ENCODE measurements around the gene MPDU1. TPM values are rescaled to one million over a fixed set of nuclear protein-coding genes. Genes with fewer than 3 reads are reported as not detected.
A peak's percentile ranks its signal among the peaks of the same experiment; 100 is the strongest.
"Not testable (repeated sequence)": the region's sequence is repeated elsewhere in the genome, so short reads cannot be mapped to it uniquely, and the experiment has no call there.

MPDU1 gene
- total RNA-seq, 1 donor from 2014 or later: 85.9 TPM

GRCh38 chr17:7580604-7581575 lies 2.8 kb upstream of the MPDU1 start:
- no peak for DNase-seq (ENCODE audit: low read depth)

- DNase-seq (ENCODE audit: low read depth): no peak
These were observed 1.0 kb upstream of the MPDU1 start for GRCh38 chr17:7582396-7583252.

- DNase-seq (ENCODE audit: low read depth): peak; percentile 23
These were observed 3.2 kb downstream of the MPDU1 start for GRCh38 chr17:7586673-7587419.

DNA sequence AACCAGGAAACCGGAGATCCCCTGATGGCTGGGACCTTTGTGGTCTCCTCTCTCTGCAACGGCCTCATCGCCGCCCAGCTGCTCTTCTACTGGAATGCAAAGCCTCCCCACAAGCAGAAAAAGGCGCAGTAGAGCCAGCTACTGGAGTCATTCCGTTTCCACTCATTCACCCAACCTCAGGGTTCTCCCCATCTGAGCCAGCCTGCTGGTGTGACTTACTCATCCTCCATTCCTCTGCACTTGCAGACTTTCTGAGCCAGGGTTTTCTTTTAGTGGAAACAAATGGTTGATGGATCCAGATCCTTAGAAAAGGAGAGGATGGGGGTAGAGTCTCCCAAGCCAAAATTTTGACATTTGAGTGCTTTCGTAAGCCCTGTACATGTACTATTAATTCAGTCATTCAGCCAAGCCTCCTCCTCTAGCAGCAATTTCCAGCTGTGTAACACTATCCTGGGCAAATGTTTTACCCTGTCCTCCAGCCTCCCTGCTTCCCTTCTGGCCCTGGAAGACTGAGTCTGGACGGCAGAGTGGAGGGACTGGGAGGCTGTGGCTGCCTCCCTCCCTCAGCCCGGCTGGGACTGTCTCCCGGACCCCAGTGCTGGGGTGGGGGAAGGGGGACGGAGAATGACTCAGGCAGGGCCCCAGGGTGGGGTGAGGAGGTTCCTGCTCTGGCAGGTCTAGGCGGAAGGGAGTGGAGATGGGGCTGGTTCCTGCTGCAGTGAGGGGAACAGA lies 3.9 kb downstream of the MPDU1 start:
- no peak for DNase-seq (ENCODE audit: low read depth)

DNA sequence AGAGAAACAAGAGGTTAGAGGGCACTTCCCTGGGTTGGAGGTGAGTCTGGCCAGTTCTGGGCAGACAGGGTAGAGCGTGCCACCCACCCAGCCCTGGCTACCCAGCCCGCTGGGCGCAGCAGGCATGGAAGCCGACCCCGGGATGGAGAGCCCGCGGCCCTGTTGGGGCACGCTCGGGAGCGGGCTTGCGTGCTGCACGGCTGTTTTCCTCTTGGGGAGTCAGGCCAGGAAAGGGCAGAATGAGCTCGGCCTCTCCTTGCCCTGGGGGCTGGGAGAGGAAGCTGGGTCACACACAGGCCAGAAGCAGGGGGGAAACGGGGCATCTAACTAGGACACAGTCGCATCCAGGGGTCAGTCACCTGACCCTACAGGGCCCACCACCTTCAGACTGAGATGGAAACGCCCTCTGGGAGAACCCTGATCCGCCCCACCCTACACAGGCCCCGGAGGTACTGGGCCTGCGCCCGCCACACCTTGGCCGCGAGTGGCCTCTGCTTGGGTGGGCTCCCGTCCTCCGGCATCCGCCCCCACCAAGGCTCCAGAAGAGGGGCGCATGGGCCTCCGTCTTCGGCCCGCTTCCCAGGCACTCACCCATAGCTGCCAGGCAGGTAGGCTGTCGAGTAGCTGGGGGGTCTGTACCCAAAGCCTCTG lies 5.0 kb downstream of the MPDU1 start:
- no peak for DNase-seq (ENCODE audit: low read depth)

- DNase-seq (ENCODE audit: low read depth): peak; percentile 59
These were observed 5.7 kb downstream of the MPDU1 start for GRCh38 chr17:7589204-7589868.

- DNase-seq (ENCODE audit: low read depth): peak; percentile 56
These were observed 6.4 kb downstream of the MPDU1 start, which contains the start of gene SOX15 for GRCh38 chr17:7589891-7590691. Gene SOX15, minus strand, starts transcription at chr17:7590094. Its CDS starts 418 bp downstream, at chr17:7589676.

DNA sequence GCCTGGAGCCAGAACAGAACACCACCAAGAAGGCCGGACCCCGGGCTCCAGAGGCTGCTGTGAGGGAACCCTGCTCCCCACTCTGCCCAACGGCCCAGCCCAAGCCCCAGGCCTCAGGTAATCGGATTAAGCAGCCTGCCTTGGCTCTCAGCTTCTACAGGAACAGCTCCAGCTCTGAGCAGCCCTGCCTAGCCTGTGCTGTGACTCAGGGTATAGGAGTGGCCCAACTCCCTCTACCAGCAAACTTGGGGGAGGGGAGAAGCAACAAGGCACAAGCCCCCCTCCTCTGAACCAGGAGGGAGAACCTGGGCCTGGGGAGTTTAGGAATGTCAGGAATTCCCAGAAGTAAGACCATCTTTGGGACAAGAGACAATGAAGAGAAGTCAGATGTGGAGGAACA lies 7.1 kb downstream of the MPDU1 start:
- DNase-seq (ENCODE audit: low read depth): peak; percentile 62

GRCh38 chr17:7591596-7591995 lies 7.9 kb downstream of the MPDU1 start:
- no peak for DNase-seq (ENCODE audit: low read depth)

- DNase-seq (ENCODE audit: low read depth): no peak
These were observed 8.9 kb downstream of the MPDU1 start for GRCh38 chr17:7592422-7593021.

GRCh38 chr17:7593296-7593695 lies 9.6 kb downstream of the MPDU1 start:
- no peak for DNase-seq (ENCODE audit: low read depth)

DNA sequence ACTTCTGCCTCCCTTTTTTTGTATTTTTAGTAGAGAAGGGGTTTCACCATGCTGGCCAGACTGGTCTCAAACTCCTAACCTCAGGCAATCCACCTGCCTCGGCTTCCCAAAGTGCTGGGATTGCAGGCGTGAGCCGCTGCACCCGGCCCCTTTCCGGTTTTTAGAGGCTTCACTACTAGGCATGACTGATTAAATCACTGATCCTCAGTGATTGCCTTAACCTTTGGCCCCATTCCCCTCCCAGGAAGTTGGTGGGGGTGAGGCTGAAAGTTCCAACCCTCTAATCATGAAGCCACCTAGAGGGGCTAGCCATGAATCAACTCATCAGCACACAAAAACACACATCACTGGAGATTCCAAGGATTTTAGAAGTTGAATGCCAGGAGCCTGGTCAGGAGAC lies 13.9 kb downstream of the MPDU1 start:
- DNase-seq (ENCODE audit: low read depth): not testable (repeated sequence)

GRCh38 chr17:7606280-7606679 lies 22.6 kb downstream of the MPDU1 start:
- DNase-seq (ENCODE audit: low read depth): no peak

GRCh38 chr17:7610641-7611040 lies 27.0 kb downstream of the MPDU1 start:
- DNase-seq (ENCODE audit: low read depth): no peak

DNA sequence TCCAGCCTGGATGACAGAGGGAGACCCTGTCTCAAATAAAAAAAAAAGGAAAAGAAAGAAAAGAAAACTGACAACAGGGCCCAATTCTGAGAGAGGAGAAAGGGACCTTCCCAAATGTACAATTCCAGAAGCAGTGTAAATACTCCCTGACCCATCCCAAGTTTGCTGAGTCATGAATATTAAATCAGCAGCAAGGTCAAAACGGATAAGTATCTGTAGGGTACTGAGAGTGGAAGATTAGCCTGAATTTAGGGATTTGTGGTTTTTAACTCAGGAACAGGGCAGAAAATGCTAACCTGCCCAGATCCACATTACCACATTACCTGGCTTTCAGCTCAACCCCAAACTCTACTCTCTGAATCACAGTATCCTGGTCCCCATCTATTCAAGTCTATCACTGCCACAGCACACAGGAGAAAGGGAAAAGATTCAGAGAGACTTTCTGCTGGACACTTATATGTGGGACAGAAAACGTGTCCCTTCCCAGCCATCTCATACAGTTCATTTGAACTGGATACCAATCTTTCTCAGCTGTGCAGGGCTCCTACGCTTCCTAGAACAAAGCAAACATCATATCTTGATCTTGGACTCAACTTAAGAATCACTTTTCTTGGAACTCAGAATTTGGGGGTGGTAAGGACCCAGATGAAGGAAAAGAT lies 28.1 kb downstream of the MPDU1 start:
- no peak for DNase-seq (ENCODE audit: low read depth)

DNA sequence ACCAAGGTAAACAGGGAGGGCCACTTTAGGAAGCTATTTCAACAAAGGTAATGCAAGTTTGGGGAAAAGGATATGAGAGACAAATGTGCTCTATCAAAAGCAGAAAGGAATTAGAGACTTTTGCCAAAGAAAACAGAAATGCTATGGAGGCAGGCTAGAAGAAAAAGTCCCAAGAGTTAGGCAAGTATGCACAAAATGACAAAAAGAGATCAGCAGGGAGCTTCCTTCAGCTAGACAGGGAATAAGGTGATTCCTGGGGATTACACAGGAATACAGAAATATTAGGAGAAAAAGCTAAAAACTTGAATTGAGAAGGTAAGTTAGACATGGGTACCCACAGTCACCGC lies 28.6 kb downstream of the MPDU1 start:
- DNase-seq (ENCODE audit: low read depth): no peak

DNA sequence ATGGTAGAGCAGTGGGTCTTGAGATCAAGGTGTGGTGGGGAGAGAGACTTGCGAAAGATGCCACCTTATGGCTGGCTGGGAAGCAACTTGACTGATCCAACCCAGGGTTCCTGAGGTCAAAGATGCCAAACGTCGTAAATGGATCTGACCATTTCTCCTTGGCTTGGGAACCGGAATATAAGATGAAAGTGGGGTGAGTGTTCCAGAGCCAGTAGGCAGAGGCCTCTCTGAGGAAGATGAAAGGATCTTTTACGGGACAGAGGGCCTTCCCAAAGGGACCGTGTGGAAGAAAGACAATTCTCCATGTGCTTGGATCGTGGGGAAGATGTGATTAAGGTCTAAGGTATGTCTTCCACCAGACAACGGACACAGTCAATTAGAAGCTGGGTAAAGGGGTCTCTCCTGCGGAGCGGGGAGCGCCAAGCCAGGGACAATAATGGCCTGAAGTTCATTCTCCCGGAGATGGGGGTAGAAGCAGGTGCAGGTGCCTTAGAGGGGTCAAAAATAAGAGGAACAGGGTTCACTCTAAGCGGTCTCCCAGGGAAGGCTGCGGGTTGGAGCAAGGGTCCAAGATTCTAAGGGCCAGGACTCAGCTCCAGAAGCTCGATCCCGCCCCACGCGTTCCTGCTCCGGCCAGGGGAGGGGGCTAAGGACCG lies 30.2 kb downstream of the MPDU1 start:
- peak; percentile 34 for DNase-seq (ENCODE audit: low read depth)
